ENCODE results near the gene RHNO1.

- TF ChIP-seq EZH2 (IDR thresholded peaks at IDR 0.05) (no peak), POLR2AphosphoS5 (IDR thresholded peaks at IDR 0.05; ENCODE audit: borderline replicate concordance, low read depth, low read length) (no peak)
Measured at GRCh38 chr12:2844786-2845185, 32.2 kb upstream of the RHNO1 start.
